ENCODE measurements around the gene STAT5B.
"Not testable (repeated sequence)": the region's sequence is repeated elsewhere in the genome, so short reads cannot be mapped to it uniquely, and the experiment has no call there.

Gene STAT5B

GRCh38 chr17:42264366-42264765 lies 11.8 kb downstream of the STAT5B start:
- DNase-seq, result not testable (repeated sequence)

GRCh38 chr17:42260318-42260717 lies 15.9 kb downstream of the STAT5B start:
- no peak for DNase-seq

GRCh38 chr17:42255445-42255844 lies 20.7 kb downstream of the STAT5B start:
- DNase-seq, result no peak

- no peak for DNase-seq
Measured at GRCh38 chr17:42253578-42253977, 22.6 kb downstream of the STAT5B start.

- no peak for DNase-seq
Measured at GRCh38 chr17:42252597-42253550, 23.3 kb downstream of the STAT5B start.

- DNase-seq, result no peak
Measured at GRCh38 chr17:42251115-42251514, 25.1 kb downstream of the STAT5B start.

- peak; percentile 82 for DNase-seq
Measured at GRCh38 chr17:42249681-42250446, 26.3 kb downstream of the STAT5B start.

- DNase-seq, result peak; percentile 90
Measured at GRCh38 chr17:42248351-42249179, 27.6 kb downstream of the STAT5B start.

- peak; percentile 31 for DNase-seq
Measured at GRCh38 chr17:42247734-42248133, 28.5 kb downstream of the STAT5B start.

GRCh38 chr17:42246515-42246914 lies 29.7 kb downstream of the STAT5B start:
- no peak for DNase-seq

- not testable (repeated sequence) for DNase-seq
Measured at GRCh38 chr17:42245183-42245582, 31.0 kb downstream of the STAT5B start.

- DNase-seq, result not testable (repeated sequence)
Measured at GRCh38 chr17:42244116-42244515, 32.1 kb downstream of the STAT5B start.

- DNase-seq, result no peak
Measured at GRCh38 chr17:42243493-42243982, 32.7 kb downstream of the STAT5B start.

GRCh38 chr17:42241871-42242270 lies 34.3 kb downstream of the STAT5B start:
- no peak for DNase-seq

- DNase-seq, result not testable (repeated sequence)
Measured at GRCh38 chr17:42240863-42241262, 35.3 kb downstream of the STAT5B start.

GRCh38 chr17:42240201-42240600 lies 36.0 kb downstream of the STAT5B start:
- no peak for DNase-seq

- not testable (repeated sequence) for DNase-seq
Measured at GRCh38 chr17:42239576-42239975, 36.6 kb downstream of the STAT5B start.

- no peak for DNase-seq
Measured at GRCh38 chr17:42236760-42237159, 39.4 kb downstream of the STAT5B start.

- no peak for DNase-seq
Measured at GRCh38 chr17:42233994-42234393, 42.2 kb downstream of the STAT5B start.

- no peak for DNase-seq
Measured at GRCh38 chr17:42233156-42233555, 43.0 kb downstream of the STAT5B start.

GRCh38 chr17:42230225-42230624 lies 46.0 kb downstream of the STAT5B start:
- DNase-seq, result no peak

GRCh38 chr17:42227849-42228700 lies 48.1 kb downstream of the STAT5B start:
- DNase-seq, result no peak

Data from CD4-positive, alpha-beta T cell treated with Interleukin-17A for 1 hour (primary cell).